ENCODE data around the gene CLEC18B. TPM values are rescaled to one million over a fixed set of nuclear protein-coding genes. Genes with fewer than 3 reads are reported as not detected.
"Not testable (repeated sequence)": the region's sequence is repeated elsewhere in the genome, so short reads cannot be mapped to it uniquely, and the experiment has no call there.

The CLEC18B gene
- total RNA-seq, 4 donors from 2014 or later = 0.30 to 1.4 TPM; not detected in 2

DNA sequence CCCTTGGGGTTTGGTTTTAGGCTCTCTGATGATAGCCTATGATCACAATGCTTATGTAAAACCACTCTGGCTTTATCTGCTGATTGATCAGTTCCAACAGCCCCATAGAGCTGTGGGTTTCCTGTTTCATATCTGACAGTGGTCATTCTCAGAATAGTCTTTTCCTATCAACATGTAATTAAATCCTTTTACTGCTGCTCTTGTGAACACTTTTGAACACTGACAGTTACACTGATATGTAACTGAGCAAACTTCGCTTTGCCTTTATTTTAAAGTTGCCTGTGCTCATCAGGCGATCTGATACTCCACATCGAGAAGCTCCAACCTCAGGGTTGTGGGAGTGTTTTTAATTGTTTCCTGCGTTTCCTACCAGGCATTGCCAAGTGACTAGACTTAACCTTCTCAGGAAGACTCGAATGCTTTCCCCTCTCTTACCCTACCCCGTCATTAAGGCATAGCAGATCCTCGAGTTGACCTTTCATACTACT lies 17.3 kb upstream of the CLEC18B start:
- DNase-seq (ENCODE audit: low spot score in 2 of 2) = no peak
- intact Hi-C loops (cut with DNase I; ENCODE audit: low total_unique reads) = no loop called here
- 59 to 64% methylated on average over 7 of the region's 7 CpGs for WGBS, 2 donors
- no peak overlapping the region for H3K4me3 ChIP-seq (ENCODE audit: low read depth, poor library complexity, severe bottlenecking)
- TF ChIP-seq, protein P1, sequence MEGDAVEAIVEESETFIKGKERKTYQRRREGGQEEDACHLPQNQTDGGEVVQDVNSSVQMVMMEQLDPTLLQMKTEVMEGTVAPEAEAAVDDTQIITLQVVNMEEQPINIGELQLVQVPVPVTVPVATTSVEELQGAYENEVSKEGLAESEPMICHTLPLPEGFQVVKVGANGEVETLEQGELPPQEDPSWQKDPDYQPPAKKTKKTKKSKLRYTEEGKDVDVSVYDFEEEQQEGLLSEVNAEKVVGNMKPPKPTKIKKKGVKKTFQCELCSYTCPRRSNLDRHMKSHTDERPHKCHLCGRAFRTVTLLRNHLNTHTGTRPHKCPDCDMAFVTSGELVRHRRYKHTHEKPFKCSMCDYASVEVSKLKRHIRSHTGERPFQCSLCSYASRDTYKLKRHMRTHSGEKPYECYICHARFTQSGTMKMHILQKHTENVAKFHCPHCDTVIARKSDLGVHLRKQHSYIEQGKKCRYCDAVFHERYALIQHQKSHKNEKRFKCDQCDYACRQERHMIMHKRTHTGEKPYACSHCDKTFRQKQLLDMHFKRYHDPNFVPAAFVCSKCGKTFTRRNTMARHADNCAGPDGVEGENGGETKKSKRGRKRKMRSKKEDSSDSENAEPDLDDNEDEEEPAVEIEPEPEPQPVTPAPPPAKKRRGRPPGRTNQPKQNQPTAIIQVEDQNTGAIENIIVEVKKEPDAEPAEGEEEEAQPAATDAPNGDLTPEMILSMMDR (IDR thresholded peaks at IDR 0.05) = no peak
- no peak for TF ChIP-seq POLR2A (IDR thresholded peaks at IDR 0.05)

DNA sequence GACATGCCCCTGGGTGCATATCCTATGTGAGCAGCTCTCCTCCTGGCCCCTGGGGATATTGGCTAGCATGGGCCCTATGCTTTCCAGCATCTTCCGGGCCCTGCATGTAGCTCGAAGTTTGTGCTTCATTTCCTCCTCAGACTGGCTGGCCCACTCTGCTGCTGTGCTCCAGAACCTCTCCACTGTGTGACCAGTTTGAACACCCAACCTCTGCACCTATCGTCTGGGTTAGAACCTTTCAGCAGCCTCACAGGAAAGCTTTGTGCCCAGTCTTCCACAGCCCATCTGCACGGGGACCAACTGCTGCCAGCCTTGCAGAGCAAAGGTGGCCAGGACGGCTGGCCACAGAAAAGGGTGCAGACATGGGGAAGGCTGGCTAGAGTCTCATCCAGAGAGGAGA lies 10.2 kb upstream of the CLEC18B start:
- DNase-seq (ENCODE audit: low spot score in 2 of 2) = no peak
- 60 to 69% methylated on average over 5 of the region's 5 CpGs for WGBS, 2 donors
- intact Hi-C loops (cut with DNase I; ENCODE audit: low total_unique reads) = no loop called here
- no peak overlapping the region for H3K4me3 ChIP-seq (ENCODE audit: low read depth, poor library complexity, severe bottlenecking)
- TF ChIP-seq, protein P1 (IDR thresholded peaks at IDR 0.05) = no peak
- no peak for TF ChIP-seq POLR2A (IDR thresholded peaks at IDR 0.05)

DNA sequence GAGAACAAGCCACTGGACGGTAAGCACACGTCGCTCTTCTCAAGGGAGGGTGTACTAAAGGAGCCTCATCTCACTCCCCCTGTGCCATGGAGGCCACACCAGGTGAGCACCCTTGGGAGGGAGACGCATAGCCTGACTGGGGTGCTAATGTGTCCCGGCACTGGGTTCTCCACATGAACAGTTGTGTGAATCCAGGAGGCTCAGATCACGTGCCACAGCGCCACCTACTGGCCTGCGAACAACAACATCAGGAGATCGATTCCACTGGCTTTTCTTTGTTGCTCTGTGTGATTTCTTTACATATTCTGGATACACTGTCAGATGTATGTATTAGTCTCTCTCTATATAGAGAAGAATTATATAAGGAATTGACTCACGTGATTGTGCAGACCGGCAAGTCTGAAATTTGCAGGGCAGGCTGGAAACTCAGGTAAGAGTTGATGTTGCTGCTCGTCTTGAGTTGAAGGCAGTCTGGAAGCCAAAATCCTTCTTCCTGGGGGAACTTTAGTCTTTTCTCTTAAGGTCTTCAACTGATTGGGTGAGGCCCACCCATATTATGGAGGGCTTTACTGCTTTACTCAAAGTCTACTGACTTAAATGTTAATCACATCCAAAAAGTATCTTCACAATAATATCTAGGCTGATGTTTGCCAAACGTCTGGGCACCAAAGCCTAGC lies 8.9 kb upstream of the CLEC18B start:
- TF ChIP-seq, protein P1 (IDR thresholded peaks at IDR 0.05) = peak in 1 of 3 donors; percentile 58
- WGBS, 2 donors = 22 to 31% methylated on average over 11 to 13 of the region's 13 CpGs
- intact Hi-C loops (cut with DNase I; ENCODE audit: low total_unique reads); H3K4me3 ChIP-seq (ENCODE audit: low read depth, poor library complexity, severe bottlenecking): not testable (repeated sequence)
- peak in 1 of 2 donors; percentile 39 for DNase-seq (ENCODE audit: low spot score in 2 of 2)

DNA sequence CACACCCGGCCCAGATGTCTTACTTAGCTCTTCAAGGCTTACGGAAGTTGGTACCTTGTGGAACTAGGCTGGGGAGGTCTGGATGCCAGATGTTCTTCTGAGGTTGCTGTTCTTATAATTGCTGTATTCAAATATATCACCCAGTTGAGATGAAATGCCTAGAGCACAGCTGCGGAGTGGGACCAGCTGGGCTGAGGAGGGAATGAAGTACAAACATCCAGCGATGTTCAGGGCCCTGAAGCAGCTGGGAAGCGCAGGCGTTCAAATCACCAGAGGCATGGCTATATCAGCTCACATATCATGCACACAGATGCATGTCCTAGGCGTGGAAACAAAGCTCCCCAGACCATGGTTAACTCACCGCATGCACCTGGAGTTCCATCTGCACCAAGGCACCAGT lies 7.2 kb upstream of the CLEC18B start:
- H3K4me3 ChIP-seq (ENCODE audit: low read depth, poor library complexity, severe bottlenecking); intact Hi-C loops (cut with DNase I; ENCODE audit: low total_unique reads); DNase-seq (ENCODE audit: low spot score in 2 of 2): not testable (repeated sequence)
- 69% methylated on average over 2 of the region's 8 CpGs; no CpG with 5 or more reads in 1 of the 2 donors for WGBS, 2 donors

DNA sequence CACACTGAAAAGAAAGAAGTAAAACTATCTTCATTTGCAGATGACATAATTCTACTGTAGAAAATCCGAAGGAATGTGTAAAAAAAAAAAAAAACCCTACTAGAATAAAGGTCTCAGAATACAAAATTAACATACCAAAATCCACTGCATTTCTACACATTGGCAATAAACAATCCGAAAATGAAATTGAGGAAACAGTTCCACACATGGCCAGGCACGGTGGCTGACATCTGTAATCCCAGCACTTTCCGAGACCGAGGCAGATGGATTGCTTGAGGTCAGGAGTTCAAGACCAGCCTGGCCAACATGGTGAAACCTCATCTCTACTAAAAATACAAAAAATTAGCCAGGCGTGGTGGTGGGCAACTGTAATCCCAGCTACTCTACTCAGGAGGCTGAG lies 4.5 kb upstream of the CLEC18B start:
- DNase-seq (ENCODE audit: low spot score in 2 of 2); H3K4me3 ChIP-seq (ENCODE audit: low read depth, poor library complexity, severe bottlenecking); intact Hi-C loops (cut with DNase I; ENCODE audit: low total_unique reads): not testable (repeated sequence)
- 53 to 63% methylated on average over 5 to 6 of the region's 6 CpGs for WGBS, 2 donors

DNA sequence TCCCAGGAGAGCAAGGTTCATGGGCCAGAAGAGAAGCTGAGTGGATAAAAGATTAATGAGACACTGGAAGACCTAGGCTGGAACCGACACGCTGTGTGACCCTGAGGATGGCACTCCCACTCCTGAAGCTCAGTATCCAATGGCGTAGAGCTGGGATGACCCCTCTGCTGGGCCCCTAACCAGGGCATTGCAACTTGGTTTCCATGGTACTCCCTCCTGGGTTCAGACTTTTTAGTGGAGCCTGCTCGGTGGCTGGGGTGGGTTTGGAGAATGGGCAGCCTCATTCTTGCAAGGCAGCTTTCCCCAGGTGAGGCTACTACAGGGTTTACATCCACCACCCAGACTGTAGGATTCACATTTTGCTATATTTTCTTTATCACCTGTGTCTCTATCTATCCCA lies 2.4 kb upstream of the CLEC18B start:
- 80 to 87% methylated on average over 4 of the region's 4 CpGs for WGBS, 2 donors
- DNase-seq (ENCODE audit: low spot score in 2 of 2); H3K4me3 ChIP-seq (ENCODE audit: low read depth, poor library complexity, severe bottlenecking); intact Hi-C loops (cut with DNase I; ENCODE audit: low total_unique reads): not testable (repeated sequence)

DNA sequence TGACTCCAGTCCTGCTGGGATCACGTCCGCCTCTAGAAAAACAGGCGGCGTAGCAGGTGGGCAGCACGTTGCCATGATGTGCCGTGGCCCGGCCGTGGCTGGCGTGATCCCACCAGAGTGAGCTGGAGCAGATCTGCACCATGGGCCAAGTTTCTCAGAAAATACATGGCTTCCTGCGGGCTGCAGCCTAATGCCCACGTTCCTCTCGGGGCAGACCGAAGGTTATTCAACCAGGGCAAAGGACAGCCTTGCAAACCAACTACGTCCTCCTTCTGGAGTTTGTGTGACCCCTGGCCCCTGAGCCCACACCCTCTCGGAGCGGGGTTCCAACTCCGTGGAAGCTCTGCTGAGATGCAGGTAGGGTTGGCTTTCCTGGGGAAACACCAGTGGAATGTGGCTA lies 808 bp upstream of the CLEC18B start:
- whole genome bisulfite sequencing, 2 donors = 89 to 93% methylated on average over 3 to 8 of the region's 17 CpGs
- DNase-seq (ENCODE audit: low spot score in 2 of 2); H3K4me3 ChIP-seq (ENCODE audit: low read depth, poor library complexity, severe bottlenecking); intact Hi-C loops (cut with DNase I; ENCODE audit: low total_unique reads): not testable (repeated sequence)

DNA sequence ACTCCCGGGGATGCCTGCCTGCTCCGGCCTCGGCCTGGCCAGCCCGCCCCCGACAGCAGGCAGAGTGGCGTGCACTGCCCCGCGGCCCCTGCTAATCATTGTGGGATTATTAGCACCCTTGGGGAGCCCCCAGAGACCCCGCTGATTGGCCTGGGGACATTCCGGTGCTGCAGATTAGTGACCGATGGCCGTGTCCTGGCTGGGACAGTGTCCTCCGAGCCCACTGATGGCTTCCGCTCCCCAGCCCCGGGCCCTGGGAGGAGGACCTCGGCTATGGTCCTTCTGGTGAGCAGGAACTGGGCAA lies 156 bp upstream of the CLEC18B start:
- H3K4me3 ChIP-seq (ENCODE audit: low read depth, poor library complexity, severe bottlenecking); DNase-seq (ENCODE audit: low spot score in 2 of 2); intact Hi-C loops (cut with DNase I; ENCODE audit: low total_unique reads): not testable (repeated sequence)
- 60 to 79% methylated on average over 1 to 14 of the region's 16 CpGs for WGBS, 2 donors

DNA sequence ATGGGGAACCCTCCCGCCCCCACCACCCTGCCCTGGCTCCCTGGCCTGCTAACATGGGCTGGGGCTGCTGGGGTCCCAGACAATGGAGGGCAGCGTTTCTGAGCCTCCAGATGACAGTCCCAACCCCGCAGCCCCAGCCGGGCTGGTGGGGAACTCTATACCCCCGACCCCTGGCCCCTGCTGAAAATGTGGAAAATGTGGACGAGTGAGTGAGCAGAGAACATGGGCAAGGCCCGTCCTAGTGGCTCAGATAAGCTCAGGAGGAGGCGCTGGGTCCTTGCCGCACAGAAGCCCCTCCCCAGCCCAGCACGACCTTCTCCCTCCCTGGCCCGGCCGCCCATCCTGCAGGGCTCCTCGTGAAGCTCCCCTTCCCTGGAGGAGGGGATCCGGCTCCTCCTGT lies 1.5 kb downstream of the CLEC18B start:
- DNase-seq (ENCODE audit: low spot score in 2 of 2); H3K4me3 ChIP-seq (ENCODE audit: low read depth, poor library complexity, severe bottlenecking); intact Hi-C loops (cut with DNase I; ENCODE audit: low total_unique reads): not testable (repeated sequence)
- WGBS, 2 donors = 76 to 80% methylated on average over 8 to 9 of the region's 14 CpGs

DNA sequence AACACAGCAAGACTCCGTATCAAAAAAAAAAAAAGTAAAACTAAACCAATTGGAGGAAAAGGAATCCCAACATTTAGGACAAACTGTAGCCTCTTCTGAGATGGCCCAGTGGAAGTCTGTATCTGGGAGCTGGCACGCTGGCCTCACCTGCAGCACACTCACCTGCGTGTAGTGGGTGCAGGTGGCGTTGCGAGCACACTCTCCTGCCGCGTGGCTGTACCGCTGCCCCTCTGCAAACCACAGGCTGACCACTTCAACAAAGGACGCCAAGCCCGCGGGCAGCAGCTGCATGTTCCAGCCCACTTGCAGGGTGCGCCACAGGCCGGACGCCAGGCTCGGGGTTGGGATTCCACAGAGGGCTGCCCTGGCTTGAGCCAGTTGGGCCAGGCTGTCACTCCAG lies 3.4 kb downstream of the CLEC18B start:
- DNase-seq (ENCODE audit: low spot score in 2 of 2); intact Hi-C loops (cut with DNase I; ENCODE audit: low total_unique reads); H3K4me3 ChIP-seq (ENCODE audit: low read depth, poor library complexity, severe bottlenecking): not testable (repeated sequence)
- 79 to 82% methylated on average over 7 to 11 of the region's 15 CpGs for WGBS, 2 donors

DNA sequence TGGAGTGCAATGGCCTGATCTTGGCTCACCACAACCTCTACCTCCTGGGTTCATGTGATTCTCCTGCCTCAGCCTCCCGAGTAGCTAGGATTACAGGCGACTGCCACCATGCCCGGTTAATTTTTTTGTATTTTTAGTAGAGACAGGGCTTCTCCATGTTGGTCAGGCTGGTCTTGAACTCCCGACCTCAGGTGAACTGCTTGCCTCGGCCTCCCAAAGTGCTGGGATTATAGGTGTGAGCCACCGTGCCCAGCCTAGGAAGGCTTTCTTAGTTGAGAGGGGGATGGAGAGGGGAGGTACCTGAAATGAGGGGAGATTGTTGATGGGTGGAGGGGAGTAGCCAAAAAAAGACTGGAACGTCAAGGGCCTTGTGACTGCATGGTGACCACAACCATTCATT lies 7.4 kb downstream of the CLEC18B start:
- intact Hi-C loops (cut with DNase I; ENCODE audit: low total_unique reads); H3K4me3 ChIP-seq (ENCODE audit: low read depth, poor library complexity, severe bottlenecking): not testable (repeated sequence)
- peak in 1 of 2 donors; percentile 70 for DNase-seq (ENCODE audit: low spot score in 2 of 2)
- 86% methylated on average over 7 of the region's 7 CpGs for WGBS, 2 donors

DNA sequence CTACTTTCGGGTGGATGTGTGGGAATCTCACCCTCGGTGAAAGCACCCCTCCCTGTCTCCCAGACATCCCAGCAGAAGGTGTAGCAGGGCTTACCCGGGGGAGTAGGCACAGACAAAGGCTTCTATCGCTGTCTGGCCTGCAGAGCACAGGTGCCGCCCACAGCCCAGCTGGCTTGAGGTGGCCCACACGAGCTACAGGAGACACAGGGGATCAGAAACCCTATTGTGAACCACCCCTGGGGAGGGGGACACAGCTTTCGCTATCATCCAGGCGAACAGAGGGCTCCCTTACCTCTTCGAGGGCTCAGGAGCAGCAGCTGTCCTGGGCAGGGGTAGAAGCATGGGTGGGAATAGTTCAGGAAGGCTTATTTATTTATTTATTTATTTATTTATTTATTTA lies 7.8 kb downstream of the CLEC18B start:
- WGBS, 2 donors = 92 to 94% methylated on average over 6 to 8 of the region's 9 CpGs
- H3K4me3 ChIP-seq (ENCODE audit: low read depth, poor library complexity, severe bottlenecking); intact Hi-C loops (cut with DNase I; ENCODE audit: low total_unique reads): not testable (repeated sequence)
- DNase-seq (ENCODE audit: low spot score in 2 of 2) = peak in 1 of 2 donors; percentile 64
